ENCODE measurements around the gene CAMK2A. TPM values are rescaled to one million over a fixed set of nuclear protein-coding genes. Genes with fewer than 3 reads are reported as not detected.
A peak's percentile ranks its signal among the peaks of the same experiment; 100 is the strongest.

The CAMK2A gene
- total RNA-seq, 4 donors from 2014 or later, result 1.2 TPM; not detected in 3

DNA sequence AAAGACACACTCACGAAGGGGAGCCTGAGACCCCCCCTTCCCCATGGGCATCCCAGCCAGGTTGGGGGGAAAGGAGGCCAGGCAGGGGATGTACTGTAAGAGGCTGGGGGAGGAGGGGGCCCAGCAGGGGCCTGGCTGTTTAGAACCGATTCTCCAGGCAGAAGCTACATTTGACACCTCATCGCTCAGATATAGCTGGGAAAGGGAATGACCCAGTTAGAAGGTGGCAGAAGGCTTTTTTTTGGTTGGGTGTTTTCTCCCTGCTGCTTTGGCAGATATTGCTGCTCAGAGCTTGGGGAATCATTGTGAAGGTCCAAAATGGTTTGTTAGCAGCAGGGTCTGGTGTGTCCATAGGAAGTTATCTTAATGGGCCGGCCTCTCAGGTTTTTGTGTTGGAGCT is 117.0 kb downstream of the CAMK2A start:
- Histone ChIP-seq H3K27me3 (no peaks in the 10 kb centered on the region), H3K9me3 (no peaks in the 10 kb centered on the region), H3K4me1 (peaks cover 0 to 64% (median 0%) of the 10 kb centered on the region in 4 donors), H3K36me3 (peaks cover 0 to 12% (median 0%) of the 10 kb centered on the region in 3 donors), H3K4me3 (no peak overlapping the region), H3K27ac (peak overlapping the region in 2 of 4 donors; percentile 57 to 63)
- TF ChIP-seq POLR2A (IDR thresholded peaks at IDR 0.05), result no peak
- TF ChIP-seq, protein P1, sequence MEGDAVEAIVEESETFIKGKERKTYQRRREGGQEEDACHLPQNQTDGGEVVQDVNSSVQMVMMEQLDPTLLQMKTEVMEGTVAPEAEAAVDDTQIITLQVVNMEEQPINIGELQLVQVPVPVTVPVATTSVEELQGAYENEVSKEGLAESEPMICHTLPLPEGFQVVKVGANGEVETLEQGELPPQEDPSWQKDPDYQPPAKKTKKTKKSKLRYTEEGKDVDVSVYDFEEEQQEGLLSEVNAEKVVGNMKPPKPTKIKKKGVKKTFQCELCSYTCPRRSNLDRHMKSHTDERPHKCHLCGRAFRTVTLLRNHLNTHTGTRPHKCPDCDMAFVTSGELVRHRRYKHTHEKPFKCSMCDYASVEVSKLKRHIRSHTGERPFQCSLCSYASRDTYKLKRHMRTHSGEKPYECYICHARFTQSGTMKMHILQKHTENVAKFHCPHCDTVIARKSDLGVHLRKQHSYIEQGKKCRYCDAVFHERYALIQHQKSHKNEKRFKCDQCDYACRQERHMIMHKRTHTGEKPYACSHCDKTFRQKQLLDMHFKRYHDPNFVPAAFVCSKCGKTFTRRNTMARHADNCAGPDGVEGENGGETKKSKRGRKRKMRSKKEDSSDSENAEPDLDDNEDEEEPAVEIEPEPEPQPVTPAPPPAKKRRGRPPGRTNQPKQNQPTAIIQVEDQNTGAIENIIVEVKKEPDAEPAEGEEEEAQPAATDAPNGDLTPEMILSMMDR (IDR thresholded peaks at IDR 0.05), result no peak
- no peak for DNase-seq

DNA sequence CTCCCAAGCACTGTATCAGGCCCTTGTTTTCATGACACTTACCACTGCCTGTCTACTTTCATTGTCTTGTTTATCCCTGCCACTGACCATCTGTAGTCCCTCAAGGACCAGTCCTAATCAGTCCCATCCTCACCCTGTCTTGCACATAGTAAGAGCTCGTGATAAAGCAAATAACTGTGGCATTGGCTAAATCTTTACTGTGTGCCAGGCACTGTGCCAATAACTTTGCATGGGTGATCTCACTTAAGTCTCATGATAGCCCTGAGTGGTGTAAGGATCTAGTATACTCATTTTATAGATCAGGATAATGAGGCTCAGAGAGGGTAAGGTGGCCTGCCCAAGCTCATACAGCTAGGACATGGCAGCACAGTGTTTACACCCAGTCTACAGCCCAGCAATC is 117.4 kb downstream of the CAMK2A start:
- TF ChIP-seq POLR2A (IDR thresholded peaks at IDR 0.05), result no peak
- TF ChIP-seq, protein P1 (IDR thresholded peaks at IDR 0.05), result no peak
- H3K4me1 ChIP-seq, result peaks cover 0 to 61% (median 0%) of the 10 kb centered on the region in 4 donors
- no peak overlapping the region for H3K4me3 ChIP-seq
- no peaks in the 10 kb centered on the region for H3K9me3 ChIP-seq
- no peaks in the 10 kb centered on the region for H3K27me3 ChIP-seq
- H3K36me3 ChIP-seq, result peaks cover 0 to 12% (median 0%) of the 10 kb centered on the region in 3 donors
- DNase-seq, result no peak
- peak overlapping the region in 2 of 4 donors; percentile 57 to 63 for H3K27ac ChIP-seq

Other genes with a start within 250 kb of the CAMK2A start
- gene CSF1R, start 203.2 kb downstream of the CAMK2A start, total RNA-seq, result 10 to 100 TPM in 3 of 4 donors, 1 to 10 TPM in 1; 2.1 to 24.8 (median 13.5) TPM
- gene PDGFRB, start 133.9 kb downstream of the CAMK2A start, total RNA-seq, result 10 to 100 TPM; 17.5 to 87.5 (median 31.2) TPM
- 100 to 1,000 TPM; 177 to 429 (median 370) TPM for gene CDX1, start 123.0 kb downstream of the CAMK2A start, total RNA-seq
- 10 to 100 TPM; 12.3 to 41.6 (median 19.9) TPM for gene SLC6A7, start 99.7 kb downstream of the CAMK2A start, total RNA-seq
- gene ARSI, start 13.1 kb upstream of the CAMK2A start, total RNA-seq, result not detected
- 10 to 100 TPM; 19.4 to 85.0 (median 28.2) TPM for gene TCOF1, start 67.9 kb upstream of the CAMK2A start, total RNA-seq
- gene CD74, start 123.1 kb upstream of the CAMK2A start, total RNA-seq, result 1,000 to 10,000 TPM in 2 of 4 donors, 100 to 1,000 TPM in 2; 759 to 2,006 (median 1,183) TPM
- 1,000 to 10,000 TPM in 3 of 4 donors, 100 to 1,000 TPM in 1; 975 to 1,961 (median 1,274) TPM for gene RPS14, start 160.0 kb upstream of the CAMK2A start, total RNA-seq
- 100 to 1,000 TPM in 2 of 4 donors, 10 to 100 TPM in 2; 80.9 to 168 (median 118) TPM for gene NDST1, start 218.4 kb upstream of the CAMK2A start, total RNA-seq

Data from Peyer's patch (tissue), 4 donors.